WTC11 (cell line): ENCODE data around the gene CPNE1. TPM values are rescaled to one million over a fixed set of nuclear protein-coding genes. Genes with fewer than 3 reads are reported as not detected.

Source experiments
- ATAC-seq: fragments of 200-7000 bp; cut with Tn5 transposase; 2 replicates; pipeline ENCODE4 v1.10.0; 2021; ENCODE audit warnings: mild to moderate bottlenecking, moderate library complexity
- CTCF ChIA-PET: fragments of 300-600 bp; sonication (Branson Sonifier 250); formaldehyde crosslinking; loops from one replicate; lab custom pipeline; 2021; ENCODE audit warnings: antibody characterized with exemption; lab: Charles Lee
- POLR2A ChIA-PET: fragments of 350-600 bp; sonication (Branson Sonifier 250); formaldehyde crosslinking; loops from one replicate; lab custom pipeline; 2021; ENCODE audit warnings: antibody characterized with exemption; lab: Charles Lee
- DNase-seq: peaks from one replicate; pipeline ENCODE4 v3.0.0; 2021; ENCODE audit warnings: low spot score
- H3K27ac Mint-ChIP-seq: 2 replicates; pipeline ENCODE4 v1.8.0; 2021; ENCODE audit warnings: mixed read lengths
- H3K27me3 Mint-ChIP-seq: 2 replicates; pipeline ENCODE4 v1.8.0; 2021; ENCODE audit warnings: low read depth, mild to moderate bottlenecking, moderate library complexity, mixed read lengths
- H3K36me3 Mint-ChIP-seq: 2 replicates; pipeline ENCODE4 v1.8.0; 2021; ENCODE audit warnings: mixed read lengths
- H3K4me1 Mint-ChIP-seq: 2 replicates; pipeline ENCODE4 v1.8.0; 2022; ENCODE audit warnings: mixed read lengths
- H3K4me3 Mint-ChIP-seq: 2 replicates; pipeline ENCODE4 v1.8.0; 2021; ENCODE audit warnings: mild to moderate bottlenecking, moderate library complexity, mixed read lengths
- H3K9me3 Mint-ChIP-seq: 2 replicates; pipeline ENCODE4 v1.8.0; 2021; ENCODE audit warnings: mixed read lengths
- CBFB ChIP-seq: sonication (generic); formaldehyde crosslinking; IDR thresholded peaks from 2 replicates; pipeline ENCODE4 v1.8.1; 2022; ENCODE audit warnings: mild to moderate bottlenecking, low read depth, missing genetic modification reagents
- FOXP1 ChIP-seq: sonication (generic); formaldehyde crosslinking; IDR thresholded peaks from 2 replicates; pipeline ENCODE4 v1.8.0; 2022; ENCODE audit warnings: missing genetic modification reagents, mild to moderate bottlenecking, moderate library complexity, borderline replicate concordance
- GABPB1 ChIP-seq: sonication (generic); formaldehyde crosslinking; IDR thresholded peaks from 2 replicates; pipeline ENCODE4 v1.8.1; 2023; ENCODE audit warnings: mild to moderate bottlenecking, missing genetic modification reagents
- JAZF1 ChIP-seq: fragments of 250-450 bp; sonication (Bioruptor Pico); IDR thresholded peaks from 2 replicates; pipeline ENCODE4 v1.9.0; 2021; ENCODE audit warnings: moderate library complexity, mild to moderate bottlenecking, inconsistent platforms
- NFATC4 ChIP-seq: fragments of 250-450 bp; sonication (Bioruptor Pico); IDR thresholded peaks from 2 replicates; pipeline ENCODE4 v1.9.0; 2021; ENCODE audit warnings: mild to moderate bottlenecking
- NR2C2 ChIP-seq: sonication (generic); formaldehyde crosslinking; IDR thresholded peaks from 2 replicates; pipeline ENCODE4 v1.8.0; 2022; ENCODE audit warnings: mild to moderate bottlenecking, missing genetic modification reagents
- RORB ChIP-seq: fragments of 250-450 bp; sonication (Bioruptor Pico); IDR thresholded peaks from 2 replicates; pipeline ENCODE4 v1.9.0; 2021; ENCODE audit warnings: mild to moderate bottlenecking
- SOX15 ChIP-seq: fragments of 250-450 bp; sonication (Bioruptor Pico); IDR thresholded peaks from 2 replicates; pipeline ENCODE4 v1.9.0; 2021; ENCODE audit warnings: mild to moderate bottlenecking
- ZNF317 ChIP-seq: sonication (generic); formaldehyde crosslinking; IDR thresholded peaks from 2 replicates; pipeline ENCODE4 v1.8.1; 2023; ENCODE audit warnings: low read depth, mild to moderate bottlenecking, moderate library complexity, missing genetic modification reagents, borderline replicate concordance
- ZNF423 ChIP-seq: fragments of 250-450 bp; sonication (Bioruptor Pico); IDR thresholded peaks from 2 replicates; pipeline ENCODE4 v2.1.2; 2022; ENCODE audit warnings: mild to moderate bottlenecking, moderate library complexity
- total RNA-seq: library from RNA; stranded (reverse); gene quantifications from 3 replicates; pipeline ENCODE4 v1.2.3, GENCODE V29; 2021
- TF ChIP-seq, protein P1 (sequence below): sonication (generic); formaldehyde crosslinking; IDR thresholded peaks from 2 replicates; pipeline ENCODE4 v1.8.0; 2023; ENCODE audit warnings: missing genetic modification reagents, mild to moderate bottlenecking, borderline replicate concordance
- TF ChIP-seq, protein P2 (sequence below): sonication (generic); formaldehyde crosslinking; IDR thresholded peaks from 2 replicates; pipeline ENCODE4 v1.8.1; 2023; ENCODE audit warnings: mild to moderate bottlenecking, moderate library complexity, missing genetic modification reagents
- TF ChIP-seq, protein P3 (sequence below): fragments of 250-450 bp; sonication (Bioruptor Pico); IDR thresholded peaks from 2 replicates; pipeline ENCODE4 v1.9.0; 2021; ENCODE audit warnings: mild to moderate bottlenecking, borderline replicate concordance
- TF ChIP-seq, protein P4 (sequence below): sonication (generic); formaldehyde crosslinking; conservative IDR thresholded peaks from 2 replicates; pipeline ENCODE4 v1.8.1; 2022; ENCODE audit warnings: mild to moderate bottlenecking, missing genetic modification reagents
- TF ChIP-seq, protein P5 (sequence below): sonication (generic); formaldehyde crosslinking; IDR thresholded peaks from 2 replicates; pipeline ENCODE4 v1.8.1; 2023; ENCODE audit warnings: mild to moderate bottlenecking, missing genetic modification reagents
- TF ChIP-seq, protein P6 (sequence below): sonication (generic); formaldehyde crosslinking; IDR thresholded peaks from 2 replicates; pipeline ENCODE4 v1.8.0; 2023; ENCODE audit warnings: missing genetic modification reagents

The CPNE1 gene
- total RNA-seq, 1 experiment from 2014 or later = 312 TPM

DNA sequence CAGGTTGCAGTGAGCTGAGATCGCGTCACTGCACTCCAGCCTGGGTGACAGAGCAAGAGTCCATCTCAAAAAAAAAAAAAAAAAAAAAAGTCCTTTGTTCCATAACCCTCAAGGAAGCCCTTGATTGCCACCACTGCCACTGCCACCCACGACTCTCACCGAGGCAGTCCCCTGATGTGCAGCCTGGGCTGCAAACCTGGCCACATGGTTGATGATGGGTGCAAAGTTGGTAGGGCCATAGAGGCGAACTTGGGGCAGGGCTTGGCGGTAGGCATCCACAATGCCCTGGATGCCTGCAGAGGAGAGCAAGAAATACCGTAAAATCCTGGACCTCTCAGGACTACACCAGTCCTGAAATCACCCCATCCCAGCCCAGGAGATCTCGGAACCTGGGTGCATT is 37.6 kb downstream of the CPNE1 start:
- peaks cover 59% of the 10 kb centered on the region for H3K36me3 Mint-ChIP-seq
- CTCF ChIA-PET = interaction anchor here (1.0 kb wide), 1 partner anchor 8 kb away, joined by 4 read pairs; no protein-coding TSS in a partner anchor
- H3K9me3 Mint-ChIP-seq = peaks cover 4% of the 10 kb centered on the region; the same call in 1 of the 2 replicates
- ATAC-seq = no peak
- no peak for TF ChIP-seq RORB (CRISPR knock-in tag)
- no peak for TF ChIP-seq ZNF423 (CRISPR knock-in tag)
- TF ChIP-seq NR2C2 (CRISPR knock-in tag) = no peak
- TF ChIP-seq, protein P1, sequence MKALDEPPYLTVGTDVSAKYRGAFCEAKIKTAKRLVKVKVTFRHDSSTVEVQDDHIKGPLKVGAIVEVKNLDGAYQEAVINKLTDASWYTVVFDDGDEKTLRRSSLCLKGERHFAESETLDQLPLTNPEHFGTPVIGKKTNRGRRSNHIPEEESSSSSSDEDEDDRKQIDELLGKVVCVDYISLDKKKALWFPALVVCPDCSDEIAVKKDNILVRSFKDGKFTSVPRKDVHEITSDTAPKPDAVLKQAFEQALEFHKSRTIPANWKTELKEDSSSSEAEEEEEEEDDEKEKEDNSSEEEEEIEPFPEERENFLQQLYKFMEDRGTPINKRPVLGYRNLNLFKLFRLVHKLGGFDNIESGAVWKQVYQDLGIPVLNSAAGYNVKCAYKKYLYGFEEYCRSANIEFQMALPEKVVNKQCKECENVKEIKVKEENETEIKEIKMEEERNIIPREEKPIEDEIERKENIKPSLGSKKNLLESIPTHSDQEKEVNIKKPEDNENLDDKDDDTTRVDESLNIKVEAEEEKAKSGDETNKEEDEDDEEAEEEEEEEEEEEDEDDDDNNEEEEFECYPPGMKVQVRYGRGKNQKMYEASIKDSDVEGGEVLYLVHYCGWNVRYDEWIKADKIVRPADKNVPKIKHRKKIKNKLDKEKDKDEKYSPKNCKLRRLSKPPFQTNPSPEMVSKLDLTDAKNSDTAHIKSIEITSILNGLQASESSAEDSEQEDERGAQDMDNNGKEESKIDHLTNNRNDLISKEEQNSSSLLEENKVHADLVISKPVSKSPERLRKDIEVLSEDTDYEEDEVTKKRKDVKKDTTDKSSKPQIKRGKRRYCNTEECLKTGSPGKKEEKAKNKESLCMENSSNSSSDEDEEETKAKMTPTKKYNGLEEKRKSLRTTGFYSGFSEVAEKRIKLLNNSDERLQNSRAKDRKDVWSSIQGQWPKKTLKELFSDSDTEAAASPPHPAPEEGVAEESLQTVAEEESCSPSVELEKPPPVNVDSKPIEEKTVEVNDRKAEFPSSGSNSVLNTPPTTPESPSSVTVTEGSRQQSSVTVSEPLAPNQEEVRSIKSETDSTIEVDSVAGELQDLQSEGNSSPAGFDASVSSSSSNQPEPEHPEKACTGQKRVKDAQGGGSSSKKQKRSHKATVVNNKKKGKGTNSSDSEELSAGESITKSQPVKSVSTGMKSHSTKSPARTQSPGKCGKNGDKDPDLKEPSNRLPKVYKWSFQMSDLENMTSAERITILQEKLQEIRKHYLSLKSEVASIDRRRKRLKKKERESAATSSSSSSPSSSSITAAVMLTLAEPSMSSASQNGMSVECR (CRISPR knock-in tag) = no peak
- TF ChIP-seq FOXP1 (CRISPR knock-in tag) = no peak
- TF ChIP-seq, protein P2, sequence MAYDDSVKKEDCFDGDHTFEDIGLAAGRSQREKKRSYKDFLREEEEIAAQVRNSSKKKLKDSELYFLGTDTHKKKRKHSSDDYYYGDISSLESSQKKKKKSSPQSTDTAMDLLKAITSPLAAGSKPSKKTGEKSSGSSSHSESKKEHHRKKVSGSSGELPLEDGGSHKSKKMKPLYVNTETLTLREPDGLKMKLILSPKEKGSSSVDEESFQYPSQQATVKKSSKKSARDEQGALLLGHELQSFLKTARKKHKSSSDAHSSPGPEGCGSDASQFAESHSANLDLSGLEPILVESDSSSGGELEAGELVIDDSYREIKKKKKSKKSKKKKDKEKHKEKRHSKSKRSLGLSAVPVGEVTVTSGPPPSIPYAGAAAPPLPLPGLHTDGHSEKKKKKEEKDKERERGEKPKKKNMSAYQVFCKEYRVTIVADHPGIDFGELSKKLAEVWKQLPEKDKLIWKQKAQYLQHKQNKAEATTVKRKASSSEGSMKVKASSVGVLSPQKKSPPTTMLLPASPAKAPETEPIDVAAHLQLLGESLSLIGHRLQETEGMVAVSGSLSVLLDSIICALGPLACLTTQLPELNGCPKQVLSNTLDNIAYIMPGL = no peak
- no peak for TF ChIP-seq CBFB (CRISPR knock-in tag)
- TF ChIP-seq ZNF317 (CRISPR knock-in tag) = no peak
- TF ChIP-seq NFATC4 (CRISPR knock-in tag) = no peak
- TF ChIP-seq, protein P3, sequence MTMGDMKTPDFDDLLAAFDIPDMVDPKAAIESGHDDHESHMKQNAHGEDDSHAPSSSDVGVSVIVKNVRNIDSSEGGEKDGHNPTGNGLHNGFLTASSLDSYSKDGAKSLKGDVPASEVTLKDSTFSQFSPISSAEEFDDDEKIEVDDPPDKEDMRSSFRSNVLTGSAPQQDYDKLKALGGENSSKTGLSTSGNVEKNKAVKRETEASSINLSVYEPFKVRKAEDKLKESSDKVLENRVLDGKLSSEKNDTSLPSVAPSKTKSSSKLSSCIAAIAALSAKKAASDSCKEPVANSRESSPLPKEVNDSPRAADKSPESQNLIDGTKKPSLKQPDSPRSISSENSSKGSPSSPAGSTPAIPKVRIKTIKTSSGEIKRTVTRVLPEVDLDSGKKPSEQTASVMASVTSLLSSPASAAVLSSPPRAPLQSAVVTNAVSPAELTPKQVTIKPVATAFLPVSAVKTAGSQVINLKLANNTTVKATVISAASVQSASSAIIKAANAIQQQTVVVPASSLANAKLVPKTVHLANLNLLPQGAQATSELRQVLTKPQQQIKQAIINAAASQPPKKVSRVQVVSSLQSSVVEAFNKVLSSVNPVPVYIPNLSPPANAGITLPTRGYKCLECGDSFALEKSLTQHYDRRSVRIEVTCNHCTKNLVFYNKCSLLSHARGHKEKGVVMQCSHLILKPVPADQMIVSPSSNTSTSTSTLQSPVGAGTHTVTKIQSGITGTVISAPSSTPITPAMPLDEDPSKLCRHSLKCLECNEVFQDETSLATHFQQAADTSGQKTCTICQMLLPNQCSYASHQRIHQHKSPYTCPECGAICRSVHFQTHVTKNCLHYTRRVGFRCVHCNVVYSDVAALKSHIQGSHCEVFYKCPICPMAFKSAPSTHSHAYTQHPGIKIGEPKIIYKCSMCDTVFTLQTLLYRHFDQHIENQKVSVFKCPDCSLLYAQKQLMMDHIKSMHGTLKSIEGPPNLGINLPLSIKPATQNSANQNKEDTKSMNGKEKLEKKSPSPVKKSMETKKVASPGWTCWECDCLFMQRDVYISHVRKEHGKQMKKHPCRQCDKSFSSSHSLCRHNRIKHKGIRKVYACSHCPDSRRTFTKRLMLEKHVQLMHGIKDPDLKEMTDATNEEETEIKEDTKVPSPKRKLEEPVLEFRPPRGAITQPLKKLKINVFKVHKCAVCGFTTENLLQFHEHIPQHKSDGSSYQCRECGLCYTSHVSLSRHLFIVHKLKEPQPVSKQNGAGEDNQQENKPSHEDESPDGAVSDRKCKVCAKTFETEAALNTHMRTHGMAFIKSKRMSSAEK = no peak
- TF ChIP-seq, protein P4, sequence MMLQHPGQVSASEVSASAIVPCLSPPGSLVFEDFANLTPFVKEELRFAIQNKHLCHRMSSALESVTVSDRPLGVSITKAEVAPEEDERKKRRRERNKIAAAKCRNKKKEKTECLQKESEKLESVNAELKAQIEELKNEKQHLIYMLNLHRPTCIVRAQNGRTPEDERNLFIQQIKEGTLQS (CRISPR knock-in tag) = no peak
- TF ChIP-seq, protein P5, sequence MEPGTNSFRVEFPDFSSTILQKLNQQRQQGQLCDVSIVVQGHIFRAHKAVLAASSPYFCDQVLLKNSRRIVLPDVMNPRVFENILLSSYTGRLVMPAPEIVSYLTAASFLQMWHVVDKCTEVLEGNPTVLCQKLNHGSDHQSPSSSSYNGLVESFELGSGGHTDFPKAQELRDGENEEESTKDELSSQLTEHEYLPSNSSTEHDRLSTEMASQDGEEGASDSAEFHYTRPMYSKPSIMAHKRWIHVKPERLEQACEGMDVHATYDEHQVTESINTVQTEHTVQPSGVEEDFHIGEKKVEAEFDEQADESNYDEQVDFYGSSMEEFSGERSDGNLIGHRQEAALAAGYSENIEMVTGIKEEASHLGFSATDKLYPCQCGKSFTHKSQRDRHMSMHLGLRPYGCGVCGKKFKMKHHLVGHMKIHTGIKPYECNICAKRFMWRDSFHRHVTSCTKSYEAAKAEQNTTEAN (CRISPR knock-in tag) = no peak
- TF ChIP-seq SOX15 (CRISPR knock-in tag) = no peak
- TF ChIP-seq JAZF1 (CRISPR knock-in tag) = no peak
- TF ChIP-seq GABPB1 (CRISPR knock-in tag) = no peak
- TF ChIP-seq, protein P6, sequence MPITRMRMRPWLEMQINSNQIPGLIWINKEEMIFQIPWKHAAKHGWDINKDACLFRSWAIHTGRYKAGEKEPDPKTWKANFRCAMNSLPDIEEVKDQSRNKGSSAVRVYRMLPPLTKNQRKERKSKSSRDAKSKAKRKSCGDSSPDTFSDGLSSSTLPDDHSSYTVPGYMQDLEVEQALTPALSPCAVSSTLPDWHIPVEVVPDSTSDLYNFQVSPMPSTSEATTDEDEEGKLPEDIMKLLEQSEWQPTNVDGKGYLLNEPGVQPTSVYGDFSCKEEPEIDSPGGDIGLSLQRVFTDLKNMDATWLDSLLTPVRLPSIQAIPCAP (CRISPR knock-in tag) = no peak
- TF ChIP-seq, all 79 proteins: peak for 0
- POLR2A ChIA-PET = interaction anchor here (0.9 kb wide), 1 partner anchor 9 kb away, joined by 4 read pairs; no protein-coding TSS in a partner anchor
- no peak overlapping the region for H3K4me3 Mint-ChIP-seq
- DNase-seq = no peak
- no peaks in the 10 kb centered on the region for H3K4me1 Mint-ChIP-seq
- peak overlapping the region; percentile 57 for H3K27ac Mint-ChIP-seq
- no peaks in the 10 kb centered on the region for H3K27me3 Mint-ChIP-seq
